ENCODE data around the gene MRPL37.

MRPL37 gene

GRCh38 chr1:54246116-54246721, 46.3 kb downstream of the MRPL37 start:
- no peak overlapping the region for H3K4me3 ChIP-seq (ENCODE audit: low read depth, low read length)
- TF ChIP-seq CTCF (IDR thresholded peaks at IDR 0.05; ENCODE audit: low read depth, low read length, missing control alignments): no peak
- in situ Hi-C loops (cut with HindIII; ENCODE audit: low pct_ligation_motif_present, low sequenced_read_pairs): no loop called here
- no peaks in the 10 kb centered on the region for H3K36me3 ChIP-seq (replicated peaks)
- no peak for DNase-seq
- no peaks in the 10 kb centered on the region for H3K27me3 ChIP-seq (replicated peaks)
- H3K27ac ChIP-seq: no peak overlapping the region

GRCh38 chr1:54247863-54248515, 48.0 kb downstream of the MRPL37 start:
- Histone ChIP-seq H3K27me3 (replicated peaks) (no peaks in the 10 kb centered on the region), H3K36me3 (replicated peaks) (no peaks in the 10 kb centered on the region), H3K27ac (no peak overlapping the region), H3K4me3 (ENCODE audit: low read depth, low read length) (no peak overlapping the region)
- in situ Hi-C loops (cut with HindIII; ENCODE audit: low pct_ligation_motif_present, low sequenced_read_pairs): no loop called here
- TF ChIP-seq CTCF (IDR thresholded peaks at IDR 0.05; ENCODE audit: low read depth, low read length, missing control alignments): no peak
- DNase-seq: no peak

GRCh38 chr1:54248966-54249365, 49.0 kb downstream of the MRPL37 start:
- Histone ChIP-seq H3K36me3 (replicated peaks) (no peaks in the 10 kb centered on the region), H3K27ac (no peak overlapping the region), H3K4me3 (ENCODE audit: low read depth, low read length) (no peak overlapping the region), H3K27me3 (replicated peaks) (no peaks in the 10 kb centered on the region)
- in situ Hi-C loops (cut with HindIII; ENCODE audit: low pct_ligation_motif_present, low sequenced_read_pairs): no loop called here
- DNase-seq: no peak
- no peak for TF ChIP-seq CTCF (IDR thresholded peaks at IDR 0.05; ENCODE audit: low read depth, low read length, missing control alignments)

GRCh38 chr1:54249819-54250435, 50.0 kb downstream of the MRPL37 start:
- peak; percentile 82 for DNase-seq
- in situ Hi-C loops (cut with HindIII; ENCODE audit: low pct_ligation_motif_present, low sequenced_read_pairs): no loop called here

GRCh38 chr1:54250670-54251069, 50.7 kb downstream of the MRPL37 start:
- no peak for TF ChIP-seq CTCF (IDR thresholded peaks at IDR 0.05; ENCODE audit: low read depth, low read length, missing control alignments)
- no peaks in the 10 kb centered on the region for H3K36me3 ChIP-seq (replicated peaks)

More at GRCh38 chr1:54249819-54250435, 50.0 kb downstream of the MRPL37 start:
- no peak for TF ChIP-seq CTCF (IDR thresholded peaks at IDR 0.05; ENCODE audit: low read depth, low read length, missing control alignments)
- Histone ChIP-seq H3K4me3 (ENCODE audit: low read depth, low read length) (no peak overlapping the region), H3K36me3 (replicated peaks) (no peaks in the 10 kb centered on the region), H3K27me3 (replicated peaks) (no peaks in the 10 kb centered on the region), H3K27ac (no peak overlapping the region)

More at GRCh38 chr1:54250670-54251069, 50.7 kb downstream of the MRPL37 start:
- H3K27ac ChIP-seq: no peak overlapping the region
- no peak overlapping the region for H3K4me3 ChIP-seq (ENCODE audit: low read depth, low read length)
- in situ Hi-C loops (cut with HindIII; ENCODE audit: low pct_ligation_motif_present, low sequenced_read_pairs): no loop called here
- DNase-seq: no peak
- no peaks in the 10 kb centered on the region for H3K27me3 ChIP-seq (replicated peaks)
